ENCODE data around the gene ACVR2B.

Gene ACVR2B

DNA sequence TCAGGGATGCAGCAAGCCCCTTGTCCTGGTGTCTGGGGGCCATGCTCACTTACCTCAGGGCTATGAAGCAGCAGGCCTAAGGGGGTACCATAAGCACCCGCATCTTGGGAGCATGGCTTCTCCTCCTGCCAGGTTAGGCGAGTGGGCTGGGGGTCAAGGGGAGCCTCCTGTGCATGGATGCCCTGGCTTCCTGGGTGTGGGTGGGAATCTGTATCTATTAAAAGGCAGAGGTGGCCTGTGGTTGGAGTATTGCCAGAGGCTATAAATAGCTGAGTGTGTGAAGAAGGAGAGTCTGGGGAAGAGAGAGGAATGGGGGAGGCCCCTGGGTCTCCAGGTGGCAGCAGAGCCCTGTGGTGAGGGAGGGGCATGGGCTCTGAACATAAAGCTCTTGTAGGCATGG is 19.5 kb downstream of the ACVR2B start (continued):
- no peak for TF ChIP-seq ZFP3 (CRISPR knock-in tag; IDR thresholded peaks at IDR 0.05)
- TF ChIP-seq OSR1 (CRISPR knock-in tag; IDR thresholded peaks at IDR 0.05): no peak

DNA sequence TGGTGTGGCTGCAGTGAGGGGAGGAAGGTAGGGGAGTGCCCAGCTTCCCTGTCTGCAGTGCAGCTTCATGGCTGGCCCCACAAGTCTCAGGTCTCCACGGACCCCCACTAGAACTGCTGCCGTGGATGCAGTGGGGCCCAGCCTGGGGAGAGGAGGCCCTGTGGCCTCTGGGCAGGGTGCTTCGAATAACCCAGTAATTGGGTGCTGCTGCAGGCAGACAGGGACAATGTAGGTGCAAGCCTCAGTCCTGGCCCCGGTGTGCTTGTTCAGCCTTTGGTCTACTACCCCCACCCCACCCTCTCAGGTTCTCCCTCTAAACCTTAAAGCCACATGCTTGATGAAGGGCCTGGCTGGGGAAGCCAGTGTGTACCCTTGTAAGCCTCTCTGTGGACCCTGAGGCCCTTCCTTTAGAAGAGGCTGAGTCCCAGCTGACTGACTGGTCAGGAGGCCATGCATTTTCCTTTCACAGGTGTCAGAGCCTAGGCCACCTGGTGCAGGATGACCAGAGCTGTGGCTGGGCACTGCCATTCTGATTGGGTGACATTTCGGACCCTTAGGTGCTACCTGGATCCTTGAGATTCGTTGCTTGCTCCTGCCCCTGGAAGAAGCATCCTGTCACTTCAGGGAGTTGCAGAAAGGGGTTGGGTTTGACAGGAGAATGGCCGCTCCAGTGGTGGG is 21.4 kb downstream of the ACVR2B start:
- TF ChIP-seq ESRRG (CRISPR knock-in tag; IDR thresholded peaks at IDR 0.05) (no peak), ZNF70 (CRISPR knock-in tag; IDR thresholded peaks at IDR 0.05) (no peak), TCF4 (CRISPR knock-in tag; IDR thresholded peaks at IDR 0.05; ENCODE audit: borderline replicate concordance) (no peak), ZNF565 (CRISPR knock-in tag; conservative IDR thresholded peaks at IDR 0.05; ENCODE audit: low read depth) (no peak), SNAI2 (CRISPR knock-in tag; IDR thresholded peaks at IDR 0.05) (no peak), ZFP30 (CRISPR knock-in tag; IDR thresholded peaks at IDR 0.05) (no peak), GLIS3 (CRISPR knock-in tag; IDR thresholded peaks at IDR 0.05) (no peak), RARB (CRISPR knock-in tag; IDR thresholded peaks at IDR 0.05) (no peak), ZNF8 (CRISPR knock-in tag; IDR thresholded peaks at IDR 0.05) (no peak), ZC3H10 (CRISPR knock-in tag; IDR thresholded peaks at IDR 0.05) (no peak), CSDC2 (CRISPR knock-in tag; IDR thresholded peaks at IDR 0.05) (no peak), PPARA (CRISPR knock-in tag; IDR thresholded peaks at IDR 0.05; ENCODE audit: borderline replicate concordance) (no peak)
- TF ChIP-seq, protein P1, sequence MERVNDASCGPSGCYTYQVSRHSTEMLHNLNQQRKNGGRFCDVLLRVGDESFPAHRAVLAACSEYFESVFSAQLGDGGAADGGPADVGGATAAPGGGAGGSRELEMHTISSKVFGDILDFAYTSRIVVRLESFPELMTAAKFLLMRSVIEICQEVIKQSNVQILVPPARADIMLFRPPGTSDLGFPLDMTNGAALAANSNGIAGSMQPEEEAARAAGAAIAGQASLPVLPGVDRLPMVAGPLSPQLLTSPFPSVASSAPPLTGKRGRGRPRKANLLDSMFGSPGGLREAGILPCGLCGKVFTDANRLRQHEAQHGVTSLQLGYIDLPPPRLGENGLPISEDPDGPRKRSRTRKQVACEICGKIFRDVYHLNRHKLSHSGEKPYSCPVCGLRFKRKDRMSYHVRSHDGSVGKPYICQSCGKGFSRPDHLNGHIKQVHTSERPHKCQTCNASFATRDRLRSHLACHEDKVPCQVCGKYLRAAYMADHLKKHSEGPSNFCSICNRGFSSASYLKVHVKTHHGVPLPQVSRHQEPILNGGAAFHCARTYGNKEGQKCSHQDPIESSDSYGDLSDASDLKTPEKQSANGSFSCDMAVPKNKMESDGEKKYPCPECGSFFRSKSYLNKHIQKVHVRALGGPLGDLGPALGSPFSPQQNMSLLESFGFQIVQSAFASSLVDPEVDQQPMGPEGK (CRISPR knock-in tag; IDR thresholded peaks at IDR 0.05; ENCODE audit: borderline replicate concordance): no peak
- ATAC-seq: no peak

DNA sequence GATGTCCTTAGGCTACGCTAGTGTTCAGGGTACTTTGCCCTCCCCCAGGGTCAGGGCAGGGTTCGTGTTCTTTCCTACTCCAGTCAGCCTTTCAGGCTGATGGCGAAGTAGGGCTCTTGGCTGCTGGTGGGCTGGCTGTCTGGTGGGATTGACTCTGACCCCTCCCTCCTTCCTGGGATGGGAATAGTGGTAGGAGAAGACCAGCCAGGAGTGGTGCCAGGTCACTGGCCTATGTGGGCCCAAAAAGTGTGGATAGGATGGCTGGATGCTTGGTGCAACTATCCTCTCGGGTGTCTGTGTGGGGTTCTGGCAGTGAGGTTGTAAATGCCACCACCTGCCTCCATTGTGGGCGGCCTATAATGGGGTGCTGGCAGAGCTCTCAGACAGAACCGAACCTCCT is 22.0 kb downstream of the ACVR2B start:
- ATAC-seq: no peak
- TF ChIP-seq TCF4 (CRISPR knock-in tag; IDR thresholded peaks at IDR 0.05; ENCODE audit: borderline replicate concordance) (no peak), ZNF70 (CRISPR knock-in tag; IDR thresholded peaks at IDR 0.05) (no peak), TOX (CRISPR knock-in tag; IDR thresholded peaks at IDR 0.05; ENCODE audit: borderline replicate concordance) (no peak), ZC3H10 (CRISPR knock-in tag; IDR thresholded peaks at IDR 0.05) (no peak), PPARA (CRISPR knock-in tag; IDR thresholded peaks at IDR 0.05; ENCODE audit: borderline replicate concordance) (no peak), OSR1 (CRISPR knock-in tag; IDR thresholded peaks at IDR 0.05) (no peak)
- TF ChIP-seq, protein P1 (CRISPR knock-in tag; IDR thresholded peaks at IDR 0.05; ENCODE audit: borderline replicate concordance): no peak

DNA sequence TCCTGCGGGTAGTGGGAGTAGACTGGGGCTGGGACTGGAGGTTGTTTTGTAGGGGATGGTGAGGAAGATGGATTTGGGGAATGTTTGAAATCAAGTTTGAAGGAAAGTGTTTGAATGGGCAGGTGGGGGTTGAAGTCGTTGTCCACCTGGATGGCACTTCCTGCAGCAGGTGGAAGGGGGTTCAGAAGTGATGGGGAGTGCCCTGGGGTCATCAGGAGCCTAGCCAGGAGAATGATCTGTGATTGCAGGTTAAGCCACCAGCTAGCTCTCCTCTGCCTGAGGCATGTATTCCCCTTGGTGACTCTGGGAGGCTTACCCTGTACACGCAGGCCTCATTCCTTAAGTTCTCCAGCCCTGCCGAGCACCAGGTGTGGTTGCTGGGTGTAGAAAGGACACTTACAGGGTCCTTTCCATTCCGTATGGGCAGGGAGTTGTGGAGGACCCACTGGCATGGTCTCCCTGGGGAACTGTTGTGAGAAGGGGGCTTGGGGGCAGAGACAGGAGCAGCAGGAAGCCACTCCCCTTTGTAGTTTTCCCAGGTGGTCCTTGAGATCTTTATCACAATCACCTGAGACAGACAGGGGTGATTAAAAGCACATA is 22.6 kb downstream of the ACVR2B start:
- no peak for ATAC-seq
- TF ChIP-seq TOX (CRISPR knock-in tag; IDR thresholded peaks at IDR 0.05; ENCODE audit: borderline replicate concordance) (no peak), ZNF70 (CRISPR knock-in tag; IDR thresholded peaks at IDR 0.05) (no peak), ISL1 (CRISPR knock-in tag; IDR thresholded peaks at IDR 0.05) (no peak), ZC3H10 (CRISPR knock-in tag; IDR thresholded peaks at IDR 0.05) (no peak), ZNF565 (CRISPR knock-in tag; conservative IDR thresholded peaks at IDR 0.05; ENCODE audit: low read depth) (no peak), ZFP3 (CRISPR knock-in tag; IDR thresholded peaks at IDR 0.05) (no peak)
- TF ChIP-seq, protein P2, sequence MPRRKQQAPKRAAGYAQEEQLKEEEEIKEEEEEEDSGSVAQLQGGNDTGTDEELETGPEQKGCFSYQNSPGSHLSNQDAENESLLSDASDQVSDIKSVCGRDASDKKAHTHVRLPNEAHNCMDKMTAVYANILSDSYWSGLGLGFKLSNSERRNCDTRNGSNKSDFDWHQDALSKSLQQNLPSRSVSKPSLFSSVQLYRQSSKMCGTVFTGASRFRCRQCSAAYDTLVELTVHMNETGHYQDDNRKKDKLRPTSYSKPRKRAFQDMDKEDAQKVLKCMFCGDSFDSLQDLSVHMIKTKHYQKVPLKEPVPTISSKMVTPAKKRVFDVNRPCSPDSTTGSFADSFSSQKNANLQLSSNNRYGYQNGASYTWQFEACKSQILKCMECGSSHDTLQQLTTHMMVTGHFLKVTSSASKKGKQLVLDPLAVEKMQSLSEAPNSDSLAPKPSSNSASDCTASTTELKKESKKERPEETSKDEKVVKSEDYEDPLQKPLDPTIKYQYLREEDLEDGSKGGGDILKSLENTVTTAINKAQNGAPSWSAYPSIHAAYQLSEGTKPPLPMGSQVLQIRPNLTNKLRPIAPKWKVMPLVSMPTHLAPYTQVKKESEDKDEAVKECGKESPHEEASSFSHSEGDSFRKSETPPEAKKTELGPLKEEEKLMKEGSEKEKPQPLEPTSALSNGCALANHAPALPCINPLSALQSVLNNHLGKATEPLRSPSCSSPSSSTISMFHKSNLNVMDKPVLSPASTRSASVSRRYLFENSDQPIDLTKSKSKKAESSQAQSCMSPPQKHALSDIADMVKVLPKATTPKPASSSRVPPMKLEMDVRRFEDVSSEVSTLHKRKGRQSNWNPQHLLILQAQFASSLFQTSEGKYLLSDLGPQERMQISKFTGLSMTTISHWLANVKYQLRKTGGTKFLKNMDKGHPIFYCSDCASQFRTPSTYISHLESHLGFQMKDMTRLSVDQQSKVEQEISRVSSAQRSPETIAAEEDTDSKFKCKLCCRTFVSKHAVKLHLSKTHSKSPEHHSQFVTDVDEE (CRISPR knock-in tag; IDR thresholded peaks at IDR 0.05): no peak
- TF ChIP-seq, protein P3, sequence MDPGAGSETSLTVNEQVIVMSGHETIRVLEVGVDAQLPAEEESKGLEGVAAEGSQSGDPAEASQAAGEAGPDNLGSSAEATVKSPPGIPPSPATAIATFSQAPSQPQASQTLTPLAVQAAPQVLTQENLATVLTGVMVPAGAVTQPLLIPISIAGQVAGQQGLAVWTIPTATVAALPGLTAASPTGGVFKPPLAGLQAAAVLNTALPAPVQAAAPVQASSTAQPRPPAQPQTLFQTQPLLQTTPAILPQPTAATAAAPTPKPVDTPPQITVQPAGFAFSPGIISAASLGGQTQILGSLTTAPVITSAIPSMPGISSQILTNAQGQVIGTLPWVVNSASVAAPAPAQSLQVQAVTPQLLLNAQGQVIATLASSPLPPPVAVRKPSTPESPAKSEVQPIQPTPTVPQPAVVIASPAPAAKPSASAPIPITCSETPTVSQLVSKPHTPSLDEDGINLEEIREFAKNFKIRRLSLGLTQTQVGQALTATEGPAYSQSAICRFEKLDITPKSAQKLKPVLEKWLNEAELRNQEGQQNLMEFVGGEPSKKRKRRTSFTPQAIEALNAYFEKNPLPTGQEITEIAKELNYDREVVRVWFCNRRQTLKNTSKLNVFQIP (CRISPR knock-in tag; IDR thresholded peaks at IDR 0.05; ENCODE audit: borderline replicate concordance, low read depth): no peak
- TF ChIP-seq, protein P4, sequence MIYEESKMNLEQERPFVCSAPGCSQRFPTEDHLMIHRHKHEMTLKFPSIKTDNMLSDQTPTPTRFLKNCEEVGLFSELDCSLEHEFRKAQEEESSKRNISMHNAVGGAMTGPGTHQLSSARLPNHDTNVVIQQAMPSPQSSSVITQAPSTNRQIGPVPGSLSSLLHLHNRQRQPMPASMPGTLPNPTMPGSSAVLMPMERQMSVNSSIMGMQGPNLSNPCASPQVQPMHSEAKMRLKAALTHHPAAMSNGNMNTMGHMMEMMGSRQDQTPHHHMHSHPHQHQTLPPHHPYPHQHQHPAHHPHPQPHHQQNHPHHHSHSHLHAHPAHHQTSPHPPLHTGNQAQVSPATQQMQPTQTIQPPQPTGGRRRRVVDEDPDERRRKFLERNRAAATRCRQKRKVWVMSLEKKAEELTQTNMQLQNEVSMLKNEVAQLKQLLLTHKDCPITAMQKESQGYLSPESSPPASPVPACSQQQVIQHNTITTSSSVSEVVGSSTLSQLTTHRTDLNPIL (CRISPR knock-in tag; IDR thresholded peaks at IDR 0.05; ENCODE audit: low read depth): no peak

Data from SK-N-SH treated with all-trans-retinoic acid at 6 μM for 48 hours (cell line).